HAP-1 (cell line): ENCODE results near the gene HNRNPAB.
"Not testable (repeated sequence)": the region's sequence is repeated elsewhere in the genome, so short reads cannot be mapped to it uniquely, and the experiment has no call there.

Experiments
- DNase-seq, 2 experiments: peaks; one replicate each; pipeline ENCODE4 v3.0.0-alpha.2; 2016 to 2020; ENCODE audit warnings: low spot score in 2 of 2
- H3K27me3 ChIP-seq: fragments of 250-450 bp; sonication (Bioruptor Pico); 2 replicates; pipeline ENCODE4 v1.5.1; 2020; ENCODE audit warnings: low read depth, mild to moderate bottlenecking, moderate library complexity
- H3K36me3 ChIP-seq: fragments of 250-450 bp; sonication (Bioruptor Pico); replicated peaks from 2 replicates; pipeline ENCODE4 v1.5.1; 2020; ENCODE audit warnings: mild to moderate bottlenecking
- H3K4me1 ChIP-seq: fragments of 250-450 bp; sonication (Bioruptor Pico); 2 replicates; pipeline ENCODE4 v1.5.1; 2020; ENCODE audit warnings: mild to moderate bottlenecking
- H3K4me3 ChIP-seq: fragments of 250-450 bp; sonication (Bioruptor Pico); 2 replicates; pipeline ENCODE4 v1.5.1; 2020; ENCODE audit warnings: mild to moderate bottlenecking, moderate library complexity
- H3K9me3 ChIP-seq: fragments of 250-450 bp; sonication (Bioruptor Pico); 2 replicates; pipeline ENCODE4 v1.5.1; 2020; ENCODE audit warnings: mild to moderate bottlenecking, moderate library complexity
- in situ Hi-C: fragments of 300-500 bp; cut with MboI; formaldehyde crosslinking; loops from 3 replicates; pipeline ENCODE4 v1.14.3; 2020; ENCODE audit warnings: low sequenced_read_pairs, inconsistent platforms, mixed read lengths

The HNRNPAB gene

DNA sequence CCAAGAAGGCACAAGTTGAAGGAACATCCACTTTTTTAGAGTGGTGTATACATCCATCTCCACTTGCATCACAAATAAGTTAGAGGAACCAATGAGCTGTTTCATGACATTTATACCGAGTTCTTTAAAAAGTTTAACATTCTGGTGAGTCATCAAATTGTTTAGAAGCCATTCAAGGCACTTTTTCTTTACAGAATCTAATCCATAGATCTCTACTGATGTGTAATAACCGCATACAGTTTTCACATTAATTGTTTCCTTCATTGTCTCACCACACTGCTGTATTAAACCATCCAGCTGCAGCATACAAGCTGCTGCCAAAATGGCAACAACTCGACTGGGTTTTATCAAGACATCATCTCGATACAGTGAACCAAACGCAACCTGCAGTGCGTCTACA, 17.9 kb upstream of the HNRNPAB start:
- Histone ChIP-seq H3K9me3 (no peaks in the 10 kb centered on the region), H3K4me3 (no peak overlapping the region), H3K4me1 (peaks cover 5% of the 10 kb centered on the region), H3K27me3 (no peaks in the 10 kb centered on the region), H3K36me3 (no peaks in the 10 kb centered on the region)
- in situ Hi-C loops = no loop called here
- no peak for DNase-seq

DNA sequence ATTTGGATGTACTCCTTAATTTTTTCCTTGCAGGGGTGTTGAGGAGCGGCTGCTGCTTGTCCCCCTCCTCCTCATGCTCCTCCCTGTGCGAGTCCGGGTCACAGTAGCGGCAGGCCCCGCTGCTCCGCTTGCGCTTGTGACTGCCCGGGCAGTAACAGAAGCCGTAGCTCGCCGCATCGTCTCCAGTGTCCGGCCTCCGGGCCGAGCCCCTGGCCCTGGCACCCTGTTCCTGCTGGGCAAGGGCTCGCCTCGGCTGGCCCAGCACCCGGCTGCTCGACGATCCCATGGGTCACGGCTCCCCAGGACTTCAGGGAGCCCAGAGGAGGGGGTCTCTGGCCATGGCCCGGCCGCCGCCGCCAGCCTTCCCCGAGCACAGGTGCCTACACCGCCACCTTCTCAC, 17.3 kb upstream of the HNRNPAB start, which contains the start of gene GMCL2:
TSS of gene GMCL2 (minus strand) at position 358 of the 400 bp plus-strand sequence. CDS start at position 286, 72 bp downstream.
- Histone ChIP-seq H3K4me1 (peaks cover 5% of the 10 kb centered on the region), H3K4me3 (no peak within 1 kb of the TSS), H3K36me3 (no peaks in the 10 kb centered on the region), H3K9me3 (no peaks in the 10 kb centered on the region), H3K27me3 (no peaks in the 10 kb centered on the region)
- no peak for DNase-seq
- in situ Hi-C loops = no loop called here

DNA sequence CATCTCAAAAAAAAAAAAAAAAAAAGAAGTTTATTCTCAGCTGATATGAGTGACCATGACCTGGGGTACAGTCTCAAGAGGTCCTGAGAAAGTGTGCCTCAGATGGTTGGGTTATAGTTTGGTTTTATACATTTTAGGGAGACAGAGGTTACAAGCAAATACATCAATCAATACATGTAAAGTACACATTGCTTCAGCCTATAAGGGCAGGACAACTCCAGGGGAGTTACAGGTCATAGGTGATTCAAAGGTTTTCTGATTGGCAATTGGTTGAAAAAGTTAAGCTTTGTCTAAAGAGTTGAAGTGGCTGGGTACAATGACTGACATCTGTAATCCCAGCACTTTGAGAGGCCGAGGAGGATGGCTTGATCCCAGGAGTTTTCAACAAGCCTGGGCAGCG, 14.9 kb upstream of the HNRNPAB start:
- Histone ChIP-seq H3K36me3 (no peaks in the 10 kb centered on the region), H3K9me3 (no peaks in the 10 kb centered on the region; the same call in 1 of the 2 replicates), H3K4me1 (peaks cover 5% of the 10 kb centered on the region), H3K27me3 (peaks cover under 1% of the 10 kb centered on the region; the same call in 1 of the 2 replicates), H3K4me3 (no peak overlapping the region)
- DNase-seq = no peak
- in situ Hi-C loops = no loop called here

DNA sequence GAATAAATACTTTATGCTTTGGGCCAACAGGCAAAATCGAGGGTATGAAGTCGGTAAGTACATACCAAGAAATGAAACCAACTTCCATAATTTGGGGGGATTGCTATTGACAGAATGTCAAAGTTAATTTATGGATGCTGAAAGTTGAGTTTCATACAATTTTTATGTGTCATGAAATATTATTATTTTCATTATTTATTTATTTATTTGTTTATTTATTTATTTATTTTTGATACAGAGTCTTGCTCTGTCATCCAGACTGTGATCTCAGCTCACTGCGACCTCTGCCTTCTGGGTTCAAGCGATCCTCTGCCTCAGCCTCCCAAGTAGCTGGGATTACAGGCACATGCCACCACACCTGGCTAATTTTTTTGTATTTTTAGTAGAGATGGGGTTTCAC, 12.7 kb upstream of the HNRNPAB start:
- no peaks in the 10 kb centered on the region; the same call in 1 of the 2 replicates for H3K9me3 ChIP-seq
- in situ Hi-C loops = no loop called here
- DNase-seq = no peak
- no peak overlapping the region for H3K4me3 ChIP-seq
- H3K4me1 ChIP-seq = no peaks in the 10 kb centered on the region; the same call in 1 of the 2 replicates
- H3K27me3 ChIP-seq = peaks cover 3% of the 10 kb centered on the region; the same call in 1 of the 2 replicates
- no peaks in the 10 kb centered on the region for H3K36me3 ChIP-seq

DNA sequence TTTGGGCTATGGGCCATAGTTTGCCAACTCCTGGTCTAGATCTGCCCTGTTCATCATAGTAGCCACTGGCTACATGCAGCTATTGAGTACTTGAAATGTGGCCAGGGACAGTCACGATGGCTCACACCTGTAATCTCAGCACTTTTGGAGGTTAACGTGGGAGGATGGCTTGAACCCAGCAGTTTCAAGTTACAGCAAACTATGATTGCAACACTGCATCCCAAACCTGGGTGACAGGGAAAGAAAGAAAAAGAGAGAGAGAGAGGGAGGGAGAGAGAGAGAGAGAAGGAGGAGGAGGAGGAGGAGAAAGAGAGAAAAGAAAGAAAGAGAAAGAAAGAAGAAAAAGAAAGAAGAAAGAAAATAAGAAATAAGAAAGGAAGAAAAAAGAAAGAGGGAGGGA, 12.1 kb upstream of the HNRNPAB start:
- no peaks in the 10 kb centered on the region for H3K36me3 ChIP-seq
- H3K9me3 ChIP-seq = no peaks in the 10 kb centered on the region; the same call in 1 of the 2 replicates
- H3K4me3 ChIP-seq = no peak overlapping the region
- DNase-seq = no peak
- H3K4me1 ChIP-seq = no peaks in the 10 kb centered on the region
- H3K27me3 ChIP-seq = peaks cover 3% of the 10 kb centered on the region; the same call in 1 of the 2 replicates
- in situ Hi-C loops = no loop called here

DNA sequence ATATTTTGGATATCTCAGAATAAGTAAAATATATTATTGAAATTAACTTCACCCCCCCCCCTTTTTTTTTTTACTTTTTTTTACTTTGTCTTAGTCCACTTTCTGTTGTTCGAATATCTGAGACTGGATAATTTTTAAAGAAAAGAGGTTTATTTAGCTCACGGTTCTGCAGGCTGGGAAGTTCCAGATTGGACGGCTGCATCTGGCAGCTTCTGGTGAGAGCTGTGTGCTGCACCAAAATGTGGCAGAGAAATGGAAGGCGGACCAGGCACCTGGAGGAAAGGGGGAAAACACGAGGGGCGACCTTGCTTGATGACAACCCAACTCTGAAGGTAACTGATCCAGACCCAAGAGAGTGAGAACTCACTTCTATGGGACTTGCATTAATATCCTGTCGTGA, 11.5 kb upstream of the HNRNPAB start:
- Histone ChIP-seq H3K4me1 (no peaks in the 10 kb centered on the region), H3K27me3 (peaks cover 3% of the 10 kb centered on the region; the same call in 1 of the 2 replicates), H3K36me3 (no peaks in the 10 kb centered on the region), H3K4me3 (no peak overlapping the region), H3K9me3 (no peaks in the 10 kb centered on the region; the same call in 1 of the 2 replicates)
- in situ Hi-C loops = no loop called here
- DNase-seq = no peak

DNA sequence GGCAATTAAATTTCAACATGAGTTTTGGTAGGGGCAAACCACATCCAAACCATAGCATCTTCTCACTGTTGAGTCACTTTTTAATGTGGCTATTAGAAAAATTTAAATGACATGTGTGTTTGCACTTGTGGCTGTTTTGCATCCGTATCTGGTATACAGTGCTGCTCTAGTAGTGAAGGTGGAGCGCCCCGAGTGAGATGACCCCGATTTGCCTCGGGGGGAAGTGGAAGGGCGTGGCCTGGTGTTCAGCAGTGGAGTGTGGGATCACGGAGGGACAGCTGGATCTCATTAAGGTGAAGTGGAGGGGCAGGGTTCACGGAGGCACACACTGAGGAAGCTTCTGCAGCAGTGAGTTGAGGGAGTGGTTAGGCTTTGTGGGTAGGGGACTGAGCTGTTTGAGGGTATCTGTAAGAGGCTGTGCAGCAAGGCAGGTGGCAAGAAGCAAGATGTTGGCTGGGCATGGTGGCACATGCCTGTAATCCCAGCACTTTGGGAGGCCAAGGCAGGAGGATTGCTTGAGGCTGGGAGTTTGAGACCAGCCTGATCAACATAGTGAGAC, 11.0 kb upstream of the HNRNPAB start:
- H3K27me3 ChIP-seq = peaks cover 3% of the 10 kb centered on the region; the same call in 1 of the 2 replicates
- no peak overlapping the region for H3K4me3 ChIP-seq
- H3K9me3 ChIP-seq = no peaks in the 10 kb centered on the region; the same call in 1 of the 2 replicates
- no peaks in the 10 kb centered on the region for H3K36me3 ChIP-seq
- in situ Hi-C loops = no loop called here
- DNase-seq = no peak
- no peaks in the 10 kb centered on the region for H3K4me1 ChIP-seq

DNA sequence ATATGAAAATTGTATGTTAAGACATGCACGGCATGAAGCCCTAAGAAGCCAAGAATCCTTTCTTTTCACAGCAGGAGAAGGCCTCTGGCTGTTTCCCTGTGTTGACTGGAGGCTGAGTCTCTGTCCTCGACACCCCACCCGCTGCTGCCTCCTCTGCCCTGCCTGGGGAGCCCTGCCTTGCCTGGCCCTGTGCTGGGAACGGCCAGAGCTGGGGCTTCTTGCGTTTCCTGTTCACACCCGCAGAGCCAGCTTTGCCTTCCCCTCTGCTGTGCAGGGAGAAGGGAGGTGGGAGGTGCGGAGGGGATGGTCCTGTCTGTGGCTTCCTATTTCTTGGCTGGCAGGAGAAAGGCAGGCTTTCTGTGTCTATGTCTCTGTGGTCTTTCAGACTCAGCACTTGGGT, 10.3 kb upstream of the HNRNPAB start:
- DNase-seq = no peak
- peaks cover 3% of the 10 kb centered on the region; the same call in 1 of the 2 replicates for H3K27me3 ChIP-seq
- H3K4me3 ChIP-seq = no peak overlapping the region
- no peaks in the 10 kb centered on the region for H3K4me1 ChIP-seq
- in situ Hi-C loops = no loop called here
- H3K9me3 ChIP-seq = no peaks in the 10 kb centered on the region; the same call in 1 of the 2 replicates
- no peaks in the 10 kb centered on the region for H3K36me3 ChIP-seq

DNA sequence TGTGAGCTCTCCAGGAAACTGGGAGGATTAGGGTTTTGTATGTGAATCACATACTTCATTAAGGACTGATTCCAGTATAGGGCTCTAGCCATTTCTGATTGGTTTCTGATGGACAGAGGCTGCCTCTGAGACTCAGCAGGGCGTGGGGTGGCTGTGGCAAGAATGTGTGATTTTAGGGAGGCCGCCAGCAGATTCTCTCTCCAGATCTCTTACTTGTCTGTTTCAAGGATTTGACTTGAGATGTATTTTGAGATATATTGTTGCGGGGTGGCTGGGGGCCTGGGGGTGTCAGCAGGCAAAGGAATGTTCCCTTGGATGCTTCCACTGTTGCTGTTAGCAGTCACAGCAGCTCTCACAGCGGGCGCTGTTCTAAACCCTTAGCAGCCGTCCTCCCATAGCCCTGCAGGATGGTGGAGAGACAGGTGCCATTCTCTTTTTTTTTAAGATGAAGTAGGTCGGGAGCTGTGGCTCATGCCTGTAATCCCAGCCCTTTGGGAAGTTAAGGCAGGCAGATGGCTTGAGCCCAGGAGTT, 8.0 kb upstream of the HNRNPAB start:
- Histone ChIP-seq H3K36me3 (no peaks in the 10 kb centered on the region), H3K4me1 (no peaks in the 10 kb centered on the region), H3K4me3 (no peak overlapping the region), H3K9me3 (no peaks in the 10 kb centered on the region; the same call in 1 of the 2 replicates), H3K27me3 (peaks cover 3% of the 10 kb centered on the region; the same call in 1 of the 2 replicates)
- in situ Hi-C loops = no loop called here
- no peak for DNase-seq

DNA sequence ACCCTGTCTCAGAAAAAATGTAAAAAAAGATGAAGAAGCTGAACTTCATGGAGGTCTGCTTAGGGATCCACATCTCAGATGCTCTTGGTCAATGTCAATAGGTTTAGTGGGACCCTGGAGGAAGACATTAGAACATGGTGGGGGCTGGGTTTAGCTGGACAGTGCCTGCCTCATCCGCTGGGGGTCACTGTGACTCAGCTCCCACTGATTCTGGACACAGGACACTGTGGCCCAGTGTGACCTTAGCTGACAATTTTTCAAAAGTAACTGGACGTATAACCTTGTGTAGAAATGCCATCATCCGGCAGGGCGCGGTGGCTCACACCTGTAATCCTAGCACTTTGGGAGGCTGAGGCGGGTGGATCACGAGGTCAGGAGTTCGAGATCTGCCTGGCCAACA, 7.3 kb upstream of the HNRNPAB start:
- no peak for DNase-seq
- Histone ChIP-seq H3K4me1 (no peaks in the 10 kb centered on the region), H3K9me3 (no peaks in the 10 kb centered on the region; the same call in 1 of the 2 replicates), H3K27me3 (peaks cover 3% of the 10 kb centered on the region; the same call in 1 of the 2 replicates), H3K4me3 (no peak overlapping the region), H3K36me3 (no peaks in the 10 kb centered on the region)
- in situ Hi-C loops = no loop called here

DNA sequence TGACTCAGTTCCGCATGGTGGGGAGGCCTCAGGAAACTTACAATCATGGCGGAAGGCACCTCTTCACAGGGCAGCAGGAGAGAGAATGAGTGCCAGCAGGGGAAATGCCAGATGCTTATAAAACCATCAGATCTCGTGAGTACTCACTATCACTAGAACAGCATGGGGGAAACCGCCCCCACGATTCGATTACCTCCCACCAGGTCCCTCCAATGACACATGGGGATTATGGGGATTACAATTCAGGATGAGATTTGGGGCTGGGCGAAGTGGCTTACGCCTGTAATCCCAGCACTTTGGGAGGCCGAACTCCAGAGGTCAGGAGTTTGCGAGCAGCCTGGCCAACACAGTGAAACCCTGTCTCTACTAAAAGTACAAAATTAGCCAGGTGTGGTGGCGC, 6.2 kb upstream of the HNRNPAB start:
- H3K4me3 ChIP-seq, H3K27me3 ChIP-seq, H3K4me1 ChIP-seq, H3K36me3 ChIP-seq, in situ Hi-C loops, DNase-seq, H3K9me3 ChIP-seq: not testable (repeated sequence)

DNA sequence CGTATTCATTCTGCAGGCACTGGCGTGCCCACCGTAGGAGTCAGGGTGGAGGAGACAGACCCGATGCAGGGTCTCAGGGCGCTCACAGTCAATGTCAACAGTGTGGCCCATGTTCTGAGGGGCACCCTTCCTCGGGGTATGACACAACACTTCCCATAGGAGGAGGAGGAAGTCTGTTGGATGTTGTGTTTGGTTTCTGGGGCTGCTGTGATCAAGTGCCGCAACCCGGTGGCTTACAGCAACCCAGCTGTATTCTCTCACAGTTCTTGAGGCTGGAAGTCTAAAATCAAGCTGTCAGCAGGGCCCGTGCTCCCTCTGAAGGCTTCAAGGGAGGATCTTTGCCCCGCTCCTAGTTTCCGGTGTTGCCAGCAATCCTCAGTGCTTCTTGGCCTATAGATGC, 5.6 kb upstream of the HNRNPAB start:
- in situ Hi-C loops = no loop called here
- no peaks in the 10 kb centered on the region; the same call in 1 of the 2 replicates for H3K4me1 ChIP-seq
- H3K4me3 ChIP-seq = no peak overlapping the region
- DNase-seq = no peak
- H3K36me3 ChIP-seq = no peaks in the 10 kb centered on the region
- peaks cover 3% of the 10 kb centered on the region; the same call in 1 of the 2 replicates for H3K27me3 ChIP-seq
- H3K9me3 ChIP-seq = no peaks in the 10 kb centered on the region

DNA sequence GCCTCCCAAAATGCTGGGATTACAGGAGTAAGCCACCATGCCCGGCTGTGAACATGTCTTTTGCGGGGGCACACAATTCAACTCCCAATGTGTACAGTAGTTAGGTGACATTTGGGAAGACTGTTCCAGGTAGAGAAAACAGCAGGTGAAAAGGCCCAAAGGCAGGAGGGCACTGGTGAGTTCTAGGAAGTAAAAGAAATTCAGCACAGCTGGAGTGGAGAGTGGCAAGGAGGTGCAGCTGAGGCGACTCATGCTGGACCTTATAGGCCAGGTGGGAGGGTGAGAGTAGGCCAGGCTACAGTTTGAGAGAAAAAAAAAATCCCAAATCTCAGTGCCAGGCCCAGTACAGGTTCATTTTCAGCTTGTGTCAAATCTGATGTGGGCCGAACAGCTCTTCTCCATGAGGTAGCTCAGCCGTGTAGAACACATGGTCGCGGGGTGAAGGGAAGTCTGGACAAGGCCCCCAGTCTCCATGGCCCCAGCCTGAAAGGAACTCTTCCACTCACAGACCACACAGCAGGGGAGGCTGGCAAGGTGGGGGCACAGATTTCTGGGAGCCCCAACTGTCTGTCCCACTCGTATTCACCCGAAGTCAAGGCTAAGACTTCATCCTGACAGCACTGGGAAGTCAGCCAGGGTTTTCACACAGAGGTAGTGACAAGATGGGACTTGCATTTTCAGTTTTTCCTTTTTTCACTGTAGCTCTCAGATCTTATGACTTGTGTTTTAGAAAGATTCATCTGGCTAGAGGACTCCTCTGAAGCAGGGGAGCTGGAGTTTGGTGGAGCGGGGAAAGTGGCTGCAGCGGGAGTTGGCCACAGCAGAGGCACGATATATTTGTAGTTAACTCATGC, 4.5 kb upstream of the HNRNPAB start:
- Histone ChIP-seq H3K4me3 (no peak overlapping the region), H3K9me3 (no peaks in the 10 kb centered on the region), H3K27me3 (no peaks in the 10 kb centered on the region), H3K36me3 (peaks cover 4% of the 10 kb centered on the region), H3K4me1 (no peaks in the 10 kb centered on the region; the same call in 1 of the 2 replicates)
- no peak for DNase-seq
- in situ Hi-C loops = no loop called here
